Stimulated activated CD8-positive, alpha-beta memory T cell treated with anti-CD3 and anti-CD28 coated beads, Interleukin-15, amount 100 ng/mL, for 48 hours (primary cell): Measurements from ENCODE around the gene GTSF1L.

Experiments used
- DNase-seq, 2 donors: peaks; one replicate each; pipeline ENCODE4 v3.0.0-alpha.2; 2020; ENCODE audit warnings: low read depth in 2 of 2

Gene GTSF1L

GRCh38 chr20:43716757-43717615, 9.8 kb downstream of the GTSF1L start:
- no peak for DNase-seq

- DNase-seq, result no peak
These were observed 10.7 kb downstream of the GTSF1L start for GRCh38 chr20:43716123-43716522.

- DNase-seq, result no peak
These were observed 11.3 kb downstream of the GTSF1L start for GRCh38 chr20:43715511-43715910.

- no peak for DNase-seq
These were observed 11.8 kb downstream of the GTSF1L start for GRCh38 chr20:43715044-43715443.

- no peak for DNase-seq
These were observed 15.6 kb downstream of the GTSF1L start for GRCh38 chr20:43711098-43711654.

- DNase-seq, result no peak
These were observed 16.3 kb downstream of the GTSF1L start for GRCh38 chr20:43710370-43711044.

- no peak for DNase-seq
These were observed 24.3 kb downstream of the GTSF1L start for GRCh38 chr20:43702502-43702901.

GRCh38 chr20:43700627-43701026, 26.2 kb downstream of the GTSF1L start:
- DNase-seq, result no peak

- DNase-seq, result no peak
These were observed 26.7 kb downstream of the GTSF1L start for GRCh38 chr20:43699941-43700565.

- no peak for DNase-seq
These were observed 31.2 kb downstream of the GTSF1L start for GRCh38 chr20:43695571-43695970.

- no peak for DNase-seq
These were observed 32.0 kb downstream of the GTSF1L start for GRCh38 chr20:43694763-43695162.

- DNase-seq, result peak; percentile 16 to 40
These were observed 34.8 kb downstream of the GTSF1L start for GRCh38 chr20:43691928-43692524.

GRCh38 chr20:43690943-43691598, 35.7 kb downstream of the GTSF1L start:
- no peak for DNase-seq

- DNase-seq, result no peak
These were observed 37.6 kb downstream of the GTSF1L start for GRCh38 chr20:43689165-43689564.

GRCh38 chr20:43686820-43687219, 40.0 kb downstream of the GTSF1L start:
- no peak for DNase-seq

- DNase-seq, result no peak
These were observed 44.4 kb downstream of the GTSF1L start for GRCh38 chr20:43682446-43682845.

GRCh38 chr20:43681991-43682410, 44.8 kb downstream of the GTSF1L start:
- DNase-seq, result no peak

- DNase-seq, result no peak
These were observed 45.3 kb downstream of the GTSF1L start for GRCh38 chr20:43681468-43681942.

- no peak for DNase-seq
These were observed 45.8 kb downstream of the GTSF1L start for GRCh38 chr20:43680981-43681380.

- no peak for DNase-seq
These were observed 50.4 kb downstream of the GTSF1L start for GRCh38 chr20:43676368-43676767.
